Upper lobe of left lung (tissue), 6 donors: ENCODE measurements around the gene WDR45B. TPM values are rescaled to one million over a fixed set of nuclear protein-coding genes. Genes with fewer than 3 reads are reported as not detected.

Source experiments
- ATAC-seq, 2 donors: fragments of 200-7000 bp; cut with Tn5 transposase; one replicate each; pipeline ENCODE4 v1.9.1; 2022; ENCODE audit warnings: mild to moderate bottlenecking in 2 of 2, moderate library complexity in 2 of 2; ENCODE audit not compliant: low FRiP score in 2 of 2
- DNase-seq, 2 donors: peaks; one replicate each; pipeline ENCODE4 v3.0.0-alpha.2; 2019 to 2020
- H3K27ac ChIP-seq, 4 donors: fragments of 200-600 bp; sonication (generic); one replicate each; pipeline ENCODE4 v1.5.1; 2016 to 2019
- H3K27me3 ChIP-seq, 4 donors: fragments of 200-600 bp; sonication (generic); one replicate each; pipeline ENCODE4 v1.5.1; 2017 to 2019
- H3K36me3 ChIP-seq, 4 donors: fragments of 200-600 bp; sonication (generic); one replicate each; pipeline ENCODE4 v1.5.1; 2016 to 2019
- H3K4me1 ChIP-seq, 4 donors: fragments of 200-600 bp; sonication (generic); one replicate each; pipeline ENCODE4 v1.5.1; 2018 to 2019
- H3K4me3 ChIP-seq, 4 donors: fragments of 200-600 bp; sonication (generic); one replicate each; pipeline ENCODE4 v1.5.1; 2017 to 2019; ENCODE audit warnings: mild to moderate bottlenecking in 2 of 4, moderate library complexity in 1 of 4
- H3K9me3 ChIP-seq, 4 donors: fragments of 200-600 bp; sonication (generic); one replicate each; pipeline ENCODE4 v1.5.1; 2018 to 2019
- EP300 ChIP-seq, 4 donors: sonication (generic); formaldehyde crosslinking; IDR thresholded peaks; one replicate each; pipeline ENCODE4 v1.5.1; 2017; ENCODE audit warnings: antibody characterized with exemption in 4 of 4, control low read depth in 2 of 4
- POLR2A ChIP-seq, 4 donors: fragments of 450-650 bp; IDR thresholded peaks; one replicate each; pipeline ENCODE4 v1.5.1; 2016 to 2017; ENCODE audit warnings: antibody characterized with exemption in 4 of 4, mild to moderate bottlenecking in 2 of 4
- POLR2AphosphoS5 ChIP-seq, 2 donors: sonication (generic); formaldehyde crosslinking; IDR thresholded peaks; one replicate each; pipeline ENCODE4 v1.5.1; 2017; ENCODE audit warnings: antibody characterized with exemption in 2 of 2
- WGBS, 2 donors: methylation state at CpG; one replicate each; pipeline ENCODE4 v1.1.5; 2017 to 2018; 5-methylcytosine and 5-hydroxymethylcytosine counted together
- total RNA-seq, 6 donors: library from RNA; depleted of rRNA in 4 of 6; stranded (reverse); fragments of >200 nt in 4 of 6; gene quantifications; one replicate each; pipeline versions ENCODE4 v1.1.0 to v1.2.1, GENCODE V29; 2016 to 2021
- TF ChIP-seq, protein P1 (sequence below), 6 experiments: fragments of 450-650 bp in 4 of 6; fragments of 200-600 bp in 2 of 6; sonication (generic) in 2 of 6; IDR thresholded peaks; one replicate each; pipeline ENCODE4 v1.5.1; 2016 to 2019; ENCODE audit warnings: antibody characterized with exemption in 6 of 6
- donor health status: DM: no; HTN: no; CAD: no; lungs with moderate emphysema.
- donor health status: DM: no; HTN: yes; CAD: no; lungs with severe emphysema.

Gene WDR45B
- total RNA-seq, 6 donors from 2014 or later = 54.9 to 90.0 (median 74.3) TPM

DNA sequence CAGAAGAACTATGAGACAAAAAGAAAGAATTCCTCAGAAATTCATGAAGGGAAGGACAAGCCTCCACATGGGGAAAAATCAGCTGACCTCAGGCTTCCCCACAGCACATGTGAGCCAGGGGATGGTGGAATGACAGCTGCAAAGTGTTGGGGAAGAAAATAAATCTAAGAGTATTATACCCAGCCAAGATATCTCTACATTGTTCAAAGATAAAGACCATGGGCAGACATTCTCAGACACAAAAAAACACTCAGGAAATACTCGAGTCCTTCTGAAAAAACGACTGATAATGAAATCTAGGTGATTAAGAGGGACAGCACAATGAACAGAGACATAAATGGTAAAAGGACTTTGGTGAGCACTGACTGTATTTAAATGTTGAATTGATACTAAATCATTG, 46.4 kb upstream of the WDR45B start:
- DNase-seq = no peak
- 66 to 80% methylated on average over 2 of the region's 2 CpGs for WGBS, 2 donors

DNA sequence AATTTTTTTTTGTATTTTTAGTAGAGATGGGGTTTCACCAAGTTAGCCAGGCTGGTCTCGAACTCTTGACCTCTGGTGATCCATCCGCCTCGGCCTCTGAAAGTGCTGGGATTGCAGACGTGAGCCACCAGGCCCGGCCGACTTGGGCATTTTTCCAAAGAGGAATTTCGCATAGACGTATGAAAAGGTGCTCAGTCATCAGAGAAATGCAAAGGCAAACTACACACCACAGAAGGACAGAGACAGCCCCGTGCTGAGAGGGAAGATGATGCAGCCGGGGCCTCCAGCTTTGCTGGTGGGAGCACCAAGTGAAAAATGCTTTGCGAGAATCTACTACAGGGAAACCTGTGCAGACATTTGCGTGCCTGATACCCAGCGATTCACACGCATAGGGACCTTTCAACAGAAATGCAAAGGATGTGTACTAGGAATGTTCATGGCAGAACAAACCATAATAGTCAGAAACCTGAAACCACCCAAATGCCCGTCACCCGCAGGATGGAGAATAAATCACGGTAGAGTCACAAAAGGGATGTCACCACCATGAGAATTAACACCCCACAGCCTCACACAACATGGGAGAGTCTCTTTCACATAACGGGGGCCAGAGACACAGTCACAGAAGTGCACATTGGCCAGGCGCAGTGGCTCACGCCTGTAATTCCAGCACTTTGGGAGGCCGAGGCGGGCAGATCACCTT, 45.1 kb upstream of the WDR45B start:
- peaks cover 11 to 16% (median 13%) of the 10 kb centered on the region in 4 donors for H3K4me1 ChIP-seq
- H3K27ac ChIP-seq = no peak overlapping the region
- ATAC-seq = no peak
- H3K36me3 ChIP-seq = peaks cover 0 to 3% (median 0%) of the 10 kb centered on the region in 4 donors
- no peaks in the 10 kb centered on the region for H3K9me3 ChIP-seq
- H3K4me3 ChIP-seq = no peak overlapping the region
- H3K27me3 ChIP-seq = peaks cover 0 to 6% (median 0%) of the 10 kb centered on the region in 4 donors
- no peak for DNase-seq
- TF ChIP-seq POLR2A (IDR thresholded peaks at IDR 0.05) (no peak), EP300 (IDR thresholded peaks at IDR 0.05) (no peak)
- WGBS, 2 donors = 93 to 96% methylated on average over 22 of the region's 22 CpGs

More for the DNA sequence above, 46.4 kb upstream of the WDR45B start:
- ATAC-seq = no peak
- TF ChIP-seq, protein P1, sequence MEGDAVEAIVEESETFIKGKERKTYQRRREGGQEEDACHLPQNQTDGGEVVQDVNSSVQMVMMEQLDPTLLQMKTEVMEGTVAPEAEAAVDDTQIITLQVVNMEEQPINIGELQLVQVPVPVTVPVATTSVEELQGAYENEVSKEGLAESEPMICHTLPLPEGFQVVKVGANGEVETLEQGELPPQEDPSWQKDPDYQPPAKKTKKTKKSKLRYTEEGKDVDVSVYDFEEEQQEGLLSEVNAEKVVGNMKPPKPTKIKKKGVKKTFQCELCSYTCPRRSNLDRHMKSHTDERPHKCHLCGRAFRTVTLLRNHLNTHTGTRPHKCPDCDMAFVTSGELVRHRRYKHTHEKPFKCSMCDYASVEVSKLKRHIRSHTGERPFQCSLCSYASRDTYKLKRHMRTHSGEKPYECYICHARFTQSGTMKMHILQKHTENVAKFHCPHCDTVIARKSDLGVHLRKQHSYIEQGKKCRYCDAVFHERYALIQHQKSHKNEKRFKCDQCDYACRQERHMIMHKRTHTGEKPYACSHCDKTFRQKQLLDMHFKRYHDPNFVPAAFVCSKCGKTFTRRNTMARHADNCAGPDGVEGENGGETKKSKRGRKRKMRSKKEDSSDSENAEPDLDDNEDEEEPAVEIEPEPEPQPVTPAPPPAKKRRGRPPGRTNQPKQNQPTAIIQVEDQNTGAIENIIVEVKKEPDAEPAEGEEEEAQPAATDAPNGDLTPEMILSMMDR (IDR thresholded peaks at IDR 0.05) = no peak
- TF ChIP-seq POLR2A (IDR thresholded peaks at IDR 0.05) = no peak
- TF ChIP-seq POLR2AphosphoS5 (IDR thresholded peaks at IDR 0.05) = no peak
- no peak for TF ChIP-seq EP300 (IDR thresholded peaks at IDR 0.05)
- H3K9me3 ChIP-seq = no peaks in the 10 kb centered on the region
- no peak overlapping the region for H3K4me3 ChIP-seq
- peaks cover 0 to 6% (median 0%) of the 10 kb centered on the region in 4 donors for H3K27me3 ChIP-seq
- H3K4me1 ChIP-seq = peaks cover 17 to 23% (median 19%) of the 10 kb centered on the region in 4 donors
- no peak overlapping the region for H3K27ac ChIP-seq
- H3K36me3 ChIP-seq = peaks cover 0 to 3% (median 0%) of the 10 kb centered on the region in 4 donors

DNA sequence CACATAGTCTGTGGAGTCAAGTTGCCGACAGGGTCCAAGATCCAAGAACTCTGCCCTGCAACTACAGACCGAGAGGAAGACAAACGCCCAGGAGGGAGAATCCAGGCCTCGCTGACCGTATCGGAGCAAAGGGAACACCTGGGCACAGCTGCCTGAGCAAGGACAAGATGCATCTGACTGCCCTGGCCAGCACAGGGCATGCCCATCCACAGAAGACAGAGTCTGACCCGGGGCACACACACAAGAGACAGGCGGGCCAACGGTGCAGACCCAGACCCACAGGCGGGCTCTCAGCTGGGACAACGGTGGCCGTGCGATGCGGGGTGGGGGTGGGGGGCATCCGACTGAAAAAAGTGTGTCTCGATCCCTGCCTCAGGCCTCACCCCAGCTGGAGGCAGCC, 44.0 kb upstream of the WDR45B start:
- Histone ChIP-seq H3K4me1 (peaks cover 6% of the 10 kb centered on the region in 4 donors), H3K9me3 (no peaks in the 10 kb centered on the region), H3K27me3 (peaks cover 0 to 2% (median 0%) of the 10 kb centered on the region in 4 donors), H3K36me3 (peaks cover 0 to 3% (median 0%) of the 10 kb centered on the region in 4 donors), H3K4me3 (no peak overlapping the region), H3K27ac (no peak overlapping the region)
- ATAC-seq = no peak
- TF ChIP-seq POLR2A (IDR thresholded peaks at IDR 0.05) = no peak
- no peak for TF ChIP-seq EP300 (IDR thresholded peaks at IDR 0.05)
- TF ChIP-seq POLR2AphosphoS5 (IDR thresholded peaks at IDR 0.05) = no peak
- TF ChIP-seq, protein P1 (IDR thresholded peaks at IDR 0.05) = no peak
- DNase-seq = no peak
- 92 to 95% methylated on average over 13 to 15 of the region's 16 CpGs for WGBS, 2 donors

DNA sequence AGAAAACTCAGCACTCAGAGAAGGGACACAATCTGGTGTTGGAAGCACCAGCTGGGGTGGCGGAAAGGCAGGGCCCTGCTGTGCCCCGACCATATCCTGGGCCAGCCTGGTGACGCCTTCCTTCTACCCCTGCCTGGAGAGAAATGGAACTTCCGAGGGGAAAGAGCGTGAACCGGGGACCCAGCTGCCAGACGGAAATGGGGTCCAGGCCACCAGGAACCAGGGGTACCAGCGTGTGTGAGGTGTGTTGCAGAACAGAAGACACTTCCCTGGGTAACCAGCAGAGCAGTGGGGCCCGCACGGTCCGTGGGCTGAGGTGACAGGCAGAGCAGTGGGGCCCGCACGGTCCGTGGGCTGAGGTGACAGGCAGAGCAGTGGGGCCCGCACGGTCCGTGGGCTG, 43.5 kb upstream of the WDR45B start:
- no peaks in the 10 kb centered on the region for H3K9me3 ChIP-seq
- no peak for TF ChIP-seq POLR2AphosphoS5 (IDR thresholded peaks at IDR 0.05)
- no peak for TF ChIP-seq POLR2A (IDR thresholded peaks at IDR 0.05)
- TF ChIP-seq, protein P1 (IDR thresholded peaks at IDR 0.05) = no peak
- TF ChIP-seq EP300 (IDR thresholded peaks at IDR 0.05) = no peak
- H3K27me3 ChIP-seq = no peaks in the 10 kb centered on the region
- peaks cover under 1% of the 10 kb centered on the region in 4 donors for H3K4me1 ChIP-seq
- DNase-seq = no peak
- WGBS, 2 donors = 93 to 98% methylated on average over 10 to 12 of the region's 17 CpGs
- H3K4me3 ChIP-seq = no peak overlapping the region
- H3K36me3 ChIP-seq = peaks cover 0 to 3% (median 0%) of the 10 kb centered on the region in 4 donors
- no peak for ATAC-seq
- no peak overlapping the region for H3K27ac ChIP-seq

DNA sequence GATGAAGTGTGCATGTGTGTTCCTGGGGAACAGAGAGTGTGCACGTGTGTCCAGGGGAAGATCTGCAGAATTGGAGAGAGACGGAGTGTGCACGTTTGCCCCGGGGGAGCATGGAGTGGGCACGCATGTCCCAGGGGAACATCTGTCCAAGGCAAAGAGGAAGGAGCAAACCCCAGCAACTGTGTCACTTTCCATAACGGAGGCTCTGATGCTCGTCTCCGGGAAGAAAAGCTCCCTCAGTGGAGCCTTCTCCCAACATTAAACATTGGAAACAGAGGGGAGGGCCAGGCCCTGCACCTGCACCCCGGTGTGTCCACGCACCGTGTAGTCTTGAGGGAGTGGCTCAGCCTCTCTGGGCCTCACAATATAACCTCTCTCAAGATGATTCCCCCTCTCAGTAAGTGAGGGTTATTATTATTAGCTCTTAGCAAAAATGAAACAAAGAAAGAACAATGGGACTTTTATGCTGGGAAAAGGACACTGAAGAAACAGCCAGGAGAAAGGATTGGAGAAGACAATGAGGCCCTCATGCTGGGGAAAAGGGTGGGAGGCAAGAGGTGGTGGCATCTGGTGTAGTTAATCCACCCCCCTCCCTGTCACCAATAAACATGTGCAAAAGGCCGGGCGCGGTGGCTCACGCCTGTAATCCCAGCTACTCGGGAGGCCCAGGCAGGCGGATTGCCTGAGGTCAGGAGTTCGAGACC, 42.7 kb upstream of the WDR45B start:
- no peaks in the 10 kb centered on the region for H3K27me3 ChIP-seq
- no peaks in the 10 kb centered on the region for H3K9me3 ChIP-seq
- no peak overlapping the region for H3K4me3 ChIP-seq
- WGBS, 2 donors = 87 to 89% methylated on average over 18 of the region's 18 CpGs
- ATAC-seq (no peak), DNase-seq (no peak)
- TF ChIP-seq EP300 (IDR thresholded peaks at IDR 0.05) (no peak), POLR2A (IDR thresholded peaks at IDR 0.05) (no peak), POLR2AphosphoS5 (IDR thresholded peaks at IDR 0.05) (no peak)
- TF ChIP-seq, protein P1 (IDR thresholded peaks at IDR 0.05) = no peak
- no peak overlapping the region for H3K27ac ChIP-seq
- H3K36me3 ChIP-seq = peaks cover 0 to 3% (median 0%) of the 10 kb centered on the region in 4 donors
- no peaks in the 10 kb centered on the region for H3K4me1 ChIP-seq
